ENCODE data around the gene LRRC2.
"Not testable (repeated sequence)": the region's sequence is repeated elsewhere in the genome, so short reads cannot be mapped to it uniquely, and the experiment has no call there.

Gene LRRC2

DNA sequence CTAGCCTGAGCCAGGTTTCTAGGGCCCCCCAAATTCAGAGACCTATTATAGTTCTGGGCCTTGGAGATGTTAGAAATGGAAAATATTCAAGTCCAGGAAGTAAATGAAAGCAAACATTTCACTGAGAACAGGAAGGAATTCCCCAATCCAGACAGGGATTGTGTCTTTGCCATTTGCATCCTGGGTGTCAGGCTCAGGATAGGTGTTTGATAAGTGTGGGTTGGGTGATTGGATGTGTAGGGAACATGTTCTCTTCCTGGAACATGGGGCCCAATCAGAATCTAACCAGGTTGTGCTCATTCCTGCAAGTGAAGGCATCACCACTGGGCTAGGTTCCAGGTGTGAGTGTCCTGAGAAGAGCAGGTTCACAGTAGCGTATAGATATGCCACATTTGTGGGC is 14.6 kb upstream of the LRRC2 start:
- no peak for DNase-seq

GRCh38 chr3:46579756-46580286 is 13.7 kb upstream of the LRRC2 start:
- DNase-seq, result no peak

DNA sequence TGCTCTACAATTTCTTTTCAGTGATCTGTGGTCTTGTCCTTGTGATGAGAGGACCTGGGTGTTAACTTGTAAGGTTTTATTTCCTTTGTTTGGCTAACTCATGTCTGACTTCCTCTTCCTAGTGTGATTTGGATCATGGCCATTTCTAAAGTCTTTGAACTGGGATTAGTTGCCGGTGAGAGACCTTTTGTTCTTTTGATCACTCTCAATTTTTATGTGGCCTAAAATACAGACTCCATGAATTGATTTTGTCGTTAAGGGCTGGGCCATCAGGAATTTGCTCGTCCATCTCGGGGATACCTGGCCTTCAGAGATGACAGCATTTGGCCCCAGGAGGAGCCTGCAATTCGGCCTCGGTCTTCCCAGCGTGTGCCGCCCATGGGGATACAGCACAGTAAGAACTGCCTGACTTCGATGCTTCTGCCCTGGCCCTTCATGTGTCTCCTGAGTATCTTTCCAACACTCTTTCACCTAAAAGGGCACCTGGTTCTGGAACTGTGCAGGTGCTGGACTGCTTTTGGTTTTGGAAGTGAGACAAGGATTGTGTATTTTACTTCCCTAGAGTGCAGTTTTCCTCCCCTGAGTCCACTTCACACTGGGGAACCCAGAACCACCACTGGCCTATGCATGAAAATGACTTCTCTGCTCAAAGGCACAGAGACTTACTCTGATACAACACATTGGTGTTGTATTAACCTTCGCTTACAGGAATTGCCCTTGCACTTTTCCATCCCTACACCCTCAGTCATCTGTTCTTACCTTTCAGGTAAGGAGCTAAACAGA is 13.1 kb upstream of the LRRC2 start:
- DNase-seq, result no peak

DNA sequence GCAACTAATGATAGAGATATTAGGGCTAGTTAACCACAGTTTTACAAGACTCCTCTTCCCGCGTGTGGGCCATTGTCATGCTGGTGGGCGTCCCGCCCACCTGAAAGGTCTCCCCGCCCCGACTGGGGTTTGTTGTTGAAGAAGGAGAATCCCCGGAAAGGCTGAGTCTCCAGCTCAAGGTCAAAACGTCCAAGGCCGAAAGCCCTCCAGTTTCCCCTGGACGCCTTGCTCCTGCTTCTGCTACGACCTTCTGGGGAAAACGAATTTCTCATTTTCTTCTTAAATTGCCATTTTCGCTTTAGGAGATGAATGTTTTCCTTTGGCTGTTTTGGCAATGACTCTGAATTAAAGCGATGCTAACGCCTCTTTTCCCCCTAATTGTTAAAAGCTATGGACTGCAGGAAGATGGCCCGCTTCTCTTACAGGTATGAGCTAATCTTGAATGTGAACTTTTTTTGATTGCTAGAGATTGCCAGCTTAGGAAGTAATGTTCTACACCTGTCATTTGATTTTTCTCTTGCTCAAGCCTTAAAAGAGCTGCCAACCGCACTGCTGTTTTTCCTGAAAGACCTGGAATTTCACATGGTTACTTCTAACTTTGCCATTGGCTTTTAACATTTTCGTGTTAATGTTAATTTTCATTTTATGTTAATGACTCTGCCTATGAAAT is 11.6 kb upstream of the LRRC2 start:
- DNase-seq, result not testable (repeated sequence)

DNA sequence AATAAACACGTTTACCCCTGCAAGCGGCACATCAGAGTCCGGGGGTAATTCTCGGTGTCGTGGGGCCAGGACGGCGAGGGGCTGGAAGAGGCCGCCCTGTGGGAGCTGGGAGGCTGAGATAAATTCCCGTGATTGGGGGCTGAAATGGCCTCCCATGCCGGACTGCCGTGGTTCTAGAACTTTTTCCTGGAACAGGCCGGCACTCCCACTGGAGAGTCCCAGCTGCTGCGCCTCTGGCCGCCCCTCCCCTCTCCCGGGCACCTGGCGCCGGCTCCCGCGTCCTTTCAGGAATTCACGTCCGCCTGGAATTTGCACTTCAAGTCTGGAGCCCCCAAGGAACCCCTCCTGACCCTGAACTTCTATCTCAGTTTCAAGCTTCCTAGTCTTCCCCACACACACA is 10.8 kb upstream of the LRRC2 start:
- DNase-seq, result no peak

- no peak for DNase-seq
Observed at GRCh38 chr3:46576386-46576785, 10.3 kb upstream of the LRRC2 start.

DNA sequence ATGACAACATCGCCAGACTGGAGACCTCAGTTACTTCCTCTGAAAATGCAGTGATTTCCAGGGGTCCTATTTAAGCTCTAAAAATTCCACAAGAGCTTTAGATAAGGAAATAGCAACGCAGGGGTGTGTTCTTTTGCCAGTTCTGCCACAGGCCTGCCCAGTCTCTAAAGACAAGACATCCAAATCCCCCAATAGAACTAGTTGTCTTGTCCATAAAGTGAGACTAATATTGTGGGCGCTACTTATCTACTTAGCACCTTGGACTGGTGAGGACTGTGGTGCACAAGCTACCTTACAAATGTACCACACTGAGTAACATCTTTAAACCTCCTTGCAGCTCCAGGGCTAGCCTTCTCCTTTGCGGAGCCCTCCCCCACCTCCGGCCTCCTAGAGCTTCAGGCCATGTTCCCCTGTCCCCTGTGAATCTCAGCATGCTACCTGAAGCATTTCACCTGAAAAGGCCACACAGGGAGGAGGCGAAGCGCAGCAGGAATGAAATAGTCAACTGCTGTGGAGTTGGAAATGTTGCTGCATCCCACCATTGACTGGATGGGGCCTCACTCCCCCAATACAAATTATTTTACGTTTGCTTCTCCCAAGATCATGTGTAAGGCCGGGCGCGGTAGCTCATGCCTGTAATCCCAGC is 9.6 kb upstream of the LRRC2 start:
- DNase-seq, result no peak

- no peak for DNase-seq
Observed at GRCh38 chr3:46574881-46575576, 8.9 kb upstream of the LRRC2 start.

DNA sequence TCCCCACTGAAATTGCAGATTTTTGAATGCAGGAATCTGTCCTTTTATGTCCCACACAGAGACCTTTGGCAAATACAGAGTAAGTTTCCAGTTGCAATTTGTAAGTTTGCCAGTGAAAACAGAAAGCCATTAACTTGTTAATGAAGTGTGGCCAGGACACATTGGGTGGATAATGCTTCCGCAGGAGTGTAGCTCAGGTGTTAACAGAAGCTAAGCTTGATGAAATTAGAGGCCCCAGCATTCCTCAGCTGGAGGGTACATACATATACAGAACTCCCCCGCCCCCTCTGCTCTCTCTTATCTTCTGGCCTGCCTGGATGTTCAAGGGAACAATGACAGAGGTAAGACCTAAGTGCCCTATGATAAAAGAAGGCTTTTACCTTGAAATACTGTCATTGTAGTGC is 8.1 kb upstream of the LRRC2 start:
- DNase-seq, result no peak

DNA sequence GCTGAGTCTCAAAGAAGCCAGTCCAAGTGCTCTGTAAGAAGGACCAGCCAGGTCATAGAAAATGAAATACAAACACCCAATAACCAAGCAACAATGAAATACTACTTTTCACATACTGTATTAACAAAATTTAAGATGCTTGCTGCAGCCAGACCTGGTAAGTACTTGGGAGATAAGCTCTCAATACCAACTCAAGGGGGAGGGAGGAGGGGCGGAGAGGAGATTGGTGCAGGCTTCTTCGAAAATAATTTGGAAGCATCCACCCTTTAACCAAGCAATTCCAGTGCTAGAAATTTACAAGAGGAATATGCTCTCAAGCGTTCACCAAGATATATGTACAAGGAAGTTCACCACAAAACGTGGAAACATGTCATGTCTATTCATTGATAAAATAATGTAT is 7.6 kb upstream of the LRRC2 start:
- no peak for DNase-seq

GRCh38 chr3:46571684-46572083 is 5.6 kb upstream of the LRRC2 start:
- DNase-seq, result no peak

GRCh38 chr3:46565607-46566039 is 479 bp downstream of the LRRC2 start:
- DNase-seq, result no peak

GRCh38 chr3:46565077-46565476 is 1.0 kb downstream of the LRRC2 start:
- DNase-seq, result no peak

DNA sequence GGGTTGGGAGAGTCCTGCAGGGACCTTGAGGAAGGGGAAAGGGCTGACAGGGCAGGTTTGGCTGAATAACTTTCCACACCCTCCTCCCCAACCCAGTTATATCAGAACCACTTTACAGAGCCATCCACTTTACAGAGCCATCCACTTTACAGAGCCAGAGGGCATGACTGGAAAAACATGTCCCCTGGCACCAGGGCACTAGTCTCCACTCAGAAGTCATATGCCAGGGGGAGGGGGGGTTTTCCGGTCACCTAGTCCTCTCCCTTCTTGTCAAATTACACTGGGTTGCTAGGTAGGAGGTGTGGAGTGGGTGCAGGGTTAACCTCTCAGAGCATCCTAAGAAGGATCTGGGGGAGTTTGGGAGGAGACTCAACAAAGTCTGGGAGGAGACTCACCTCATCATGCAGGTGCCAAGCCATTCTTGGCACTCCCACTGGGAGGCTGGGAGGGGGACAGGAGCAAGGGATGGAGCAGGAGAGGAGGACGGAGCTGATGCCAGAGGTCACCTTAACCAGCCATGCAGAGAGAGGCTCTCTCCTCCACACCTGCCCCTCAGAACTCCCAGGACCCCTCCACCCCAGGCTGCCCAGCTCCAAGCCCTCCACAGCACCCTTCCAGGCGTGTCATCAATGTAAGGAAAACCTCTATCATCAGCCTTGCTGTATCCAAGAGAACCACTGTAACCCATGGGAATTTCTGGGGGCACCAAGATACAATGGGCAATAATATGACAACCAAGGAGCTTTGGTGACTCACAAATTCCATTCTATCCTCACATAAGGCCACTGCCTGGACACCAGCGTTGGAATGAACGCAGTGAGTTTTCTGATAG is 1.7 kb downstream of the LRRC2 start:
- DNase-seq, result no peak

DNA sequence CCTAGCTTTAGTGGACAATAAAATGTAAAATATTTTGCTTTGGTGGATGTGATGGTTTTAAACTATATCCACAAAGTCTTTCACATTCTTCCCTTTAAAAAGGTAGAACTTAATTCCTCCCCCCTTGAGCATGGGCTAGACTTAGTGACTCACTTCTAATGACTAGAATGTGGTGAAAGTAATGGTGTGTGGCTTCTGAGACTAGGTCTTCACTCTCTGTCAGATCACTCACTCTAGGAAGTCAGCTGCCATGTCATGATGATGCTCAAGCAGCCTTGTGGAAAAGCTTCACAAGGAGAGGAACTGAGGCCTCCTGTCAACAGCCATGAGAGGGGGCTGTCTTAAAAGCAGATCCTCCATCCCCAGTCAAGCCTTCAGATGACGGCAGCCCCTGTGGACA is 4.2 kb downstream of the LRRC2 start:
- no peak for DNase-seq

DNA sequence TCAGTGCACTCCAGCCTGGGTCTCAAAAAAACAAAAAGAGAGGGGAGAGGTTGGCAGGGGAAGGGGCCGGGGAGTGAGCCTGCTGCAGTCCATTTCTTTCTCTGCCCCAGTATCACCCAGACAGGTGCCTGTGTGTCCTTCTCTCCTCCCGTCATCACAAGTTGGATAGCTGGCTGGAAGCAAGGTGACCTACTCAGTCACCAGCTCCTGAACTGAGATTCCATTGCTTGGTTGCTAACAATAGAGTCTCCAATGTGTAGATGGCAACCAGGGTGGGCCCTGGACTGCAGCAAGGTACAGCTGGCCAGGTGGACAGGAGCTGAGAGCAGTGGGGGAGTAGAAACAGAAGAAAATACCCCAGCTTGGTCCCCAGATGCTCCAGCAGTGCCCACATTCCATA is 4.6 kb downstream of the LRRC2 start:
- DNase-seq, result no peak

- no peak for DNase-seq
Observed at GRCh38 chr3:46559091-46559704, 6.9 kb downstream of the LRRC2 start.

DNA sequence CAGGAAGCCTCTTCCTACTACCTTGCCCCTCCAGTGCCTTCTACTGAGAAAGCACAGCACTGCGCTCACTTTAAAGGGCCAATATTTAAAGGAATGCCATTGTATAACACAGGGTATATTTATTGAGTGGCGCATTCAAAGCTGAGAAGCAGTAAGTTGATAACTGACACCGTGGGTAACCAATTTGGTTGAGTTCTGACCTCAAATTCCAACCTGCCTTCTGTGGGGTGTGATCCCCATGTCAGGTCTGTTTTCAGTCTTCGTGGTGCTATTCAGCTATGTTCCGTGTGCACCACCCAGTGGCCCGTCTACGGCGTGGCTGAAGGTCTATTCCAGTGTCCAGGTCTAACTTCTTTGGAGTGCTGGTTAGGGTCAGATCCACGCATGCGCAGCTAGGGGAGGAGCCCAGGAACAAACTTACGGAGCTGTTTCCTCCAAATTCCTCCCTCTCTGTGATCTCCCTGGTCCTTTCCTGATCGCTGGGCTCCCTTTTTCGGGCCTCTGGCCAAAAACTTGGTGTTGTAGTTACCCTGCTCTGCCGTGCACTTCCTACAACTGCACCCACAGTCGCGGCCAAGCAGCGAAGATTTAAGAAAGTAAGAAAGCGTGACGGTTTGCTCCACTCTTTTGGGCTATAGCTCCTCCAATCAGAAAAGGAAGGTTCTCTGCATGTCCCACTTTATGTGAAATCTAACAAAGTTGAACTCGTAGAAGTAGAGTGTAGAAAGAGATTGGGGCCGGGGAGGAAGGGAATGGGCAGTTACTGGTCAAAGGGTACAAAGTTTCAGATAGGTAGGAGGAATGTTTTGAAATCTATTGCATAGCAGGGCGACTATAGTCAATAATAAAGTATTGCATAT is 7.7 kb downstream of the LRRC2 start:
- no peak for DNase-seq

DNA sequence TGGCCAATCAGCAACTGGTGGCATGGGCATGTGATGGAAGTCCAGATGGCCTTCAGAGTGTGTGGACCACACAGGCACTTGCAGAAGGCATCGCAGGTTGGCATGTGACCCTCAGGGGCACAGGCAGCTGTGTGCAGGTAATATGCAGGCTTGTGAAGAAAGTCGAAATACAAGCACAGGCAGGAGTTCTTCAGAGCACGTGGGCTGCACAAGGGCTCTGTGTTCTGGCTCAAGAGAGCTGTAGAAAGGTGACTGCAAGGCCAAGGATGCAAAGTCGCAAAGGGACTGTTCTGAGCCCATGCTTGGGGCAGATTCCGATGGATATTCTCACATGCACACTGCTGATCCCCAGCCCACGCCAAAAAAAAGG is 8.3 kb downstream of the LRRC2 start:
- DNase-seq, result no peak

DNA sequence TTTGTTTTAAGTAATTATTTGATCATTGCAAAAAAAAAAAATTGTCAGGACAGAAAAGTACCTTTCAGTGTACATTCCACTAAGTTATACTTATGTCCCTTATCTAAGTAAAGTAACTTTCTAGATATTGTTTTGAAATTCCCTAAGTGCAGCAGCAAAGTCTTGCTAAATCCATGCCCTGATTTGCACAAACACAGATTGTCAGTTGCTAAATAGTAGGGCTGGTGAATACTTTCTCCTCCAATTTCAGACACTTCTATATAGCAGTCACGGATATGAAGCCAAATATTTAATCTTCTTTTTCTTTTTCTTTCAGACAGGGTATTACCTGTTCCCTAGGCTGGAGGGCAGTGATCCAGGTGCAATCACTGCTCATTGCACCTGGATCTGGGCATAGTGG is 12.9 kb downstream of the LRRC2 start:
- no peak for DNase-seq

GRCh38 chr3:46552538-46552937 is 13.6 kb downstream of the LRRC2 start:
- DNase-seq, result no peak

Data from NCI-H446 treated with DMSO at 0.1 percent for 48 hours (cell line).